Prostate gland (tissue), 2 donors: Measurements from ENCODE around the gene APOBEC3H.

ENCODE experiments used
- CTCF ChIP-seq, 4 experiments: fragments of 200-600 bp in 2 of 4; fragments of 450-650 bp in 2 of 4; sonication (generic) in 2 of 4; IDR thresholded peaks; 1 replicate in 3 of 4; 2 replicates in 1 of 4; pipeline ENCODE4 v1.5.1; 2016 to 2019; ENCODE audit warnings: antibody characterized with exemption in 4 of 4, mild to moderate bottlenecking in 2 of 4, moderate library complexity in 2 of 4
- POLR2A ChIP-seq: fragments of 450-650 bp; IDR thresholded peaks from one replicate; pipeline ENCODE4 v1.6.1; 2016; ENCODE audit warnings: antibody characterized with exemption, mild to moderate bottlenecking
- POLR2AphosphoS5 ChIP-seq: sonication (generic); formaldehyde crosslinking; IDR thresholded peaks from one replicate; pipeline ENCODE4 v1.6.1; 2017; ENCODE audit warnings: antibody characterized with exemption

GRCh38 chr22:39098026-39098425, 982 bp downstream of the APOBEC3H start:
- TF ChIP-seq CTCF (IDR thresholded peaks at IDR 0.05) (no peak), POLR2AphosphoS5 (no peak), POLR2A (no peak)
